Stimulated activated CD4-positive, alpha-beta T cell treated with anti-CD3 and anti-CD28 coated beads, Interleukin-2, amount 100 ng/mL, for 48 hours (primary cell): ENCODE results near the gene NCAM2.

ENCODE experiments used
- DNase-seq, 2 donors: peaks; one replicate each; pipeline ENCODE4 v3.0.0-alpha.2; 2020

Gene NCAM2

DNA sequence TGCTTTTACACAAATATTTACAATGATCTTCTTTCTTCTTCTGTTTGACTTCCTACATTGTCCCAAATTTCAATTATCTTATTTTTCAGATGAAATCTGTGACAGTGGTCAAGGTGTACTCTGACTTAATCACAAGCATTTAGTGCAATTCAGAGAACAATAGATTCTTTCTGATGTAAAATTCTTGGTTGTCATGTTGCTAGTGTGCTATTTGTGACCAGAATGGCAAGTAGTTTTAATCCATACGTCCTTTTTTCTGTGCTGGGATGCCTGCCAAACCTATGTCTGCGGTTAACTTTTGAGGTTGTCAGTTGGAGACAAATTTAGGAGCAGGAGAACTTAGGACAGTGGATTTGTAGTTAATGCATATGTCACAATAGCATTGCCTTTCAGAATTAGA is 31.0 kb downstream of the NCAM2 start:
- DNase-seq, result no peak

GRCh38 chr21:21030311-21030710 is 32.1 kb downstream of the NCAM2 start:
- DNase-seq, result no peak

GRCh38 chr21:21034036-21034435 is 35.8 kb downstream of the NCAM2 start:
- DNase-seq, result no peak

- DNase-seq, result no peak
Observed at GRCh38 chr21:21039624-21040170, 41.5 kb downstream of the NCAM2 start.

DNA sequence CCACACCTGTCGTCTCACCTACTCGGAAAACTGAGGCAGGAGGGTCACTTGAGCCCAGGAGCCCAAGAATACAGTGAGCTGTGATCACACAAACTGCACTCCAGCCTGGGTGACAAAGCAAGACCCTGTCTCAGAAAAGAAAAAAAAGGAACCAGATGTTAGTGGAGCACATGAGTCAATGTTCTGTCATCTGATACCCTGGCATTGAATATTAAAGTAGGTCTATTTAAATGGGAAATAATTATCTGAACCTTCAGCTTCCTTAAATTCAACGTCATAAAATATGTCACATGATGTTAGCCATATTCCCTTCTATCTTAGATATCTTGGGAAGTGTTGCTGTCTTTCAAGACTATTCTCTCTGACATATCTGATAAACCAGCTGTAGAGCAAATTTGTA is 47.3 kb downstream of the NCAM2 start:
- no peak for DNase-seq

DNA sequence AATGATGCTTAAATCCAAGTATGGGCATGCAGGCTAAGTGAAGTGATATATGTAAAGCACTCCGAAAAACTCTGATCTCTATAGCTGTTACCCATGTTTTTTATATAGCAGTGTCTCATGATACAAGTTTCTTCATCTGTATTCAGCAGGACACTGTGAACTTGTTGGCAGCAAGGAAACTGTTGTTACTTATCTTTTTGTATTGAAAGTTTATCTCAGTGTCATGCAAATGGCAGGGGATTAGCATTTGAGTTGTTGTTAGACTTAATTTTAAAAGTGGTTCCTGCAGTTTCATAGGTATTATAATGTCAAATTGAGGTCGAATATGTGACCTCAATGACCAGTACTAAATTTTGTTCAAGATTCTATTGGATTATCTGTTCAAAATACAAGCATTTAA is 47.9 kb downstream of the NCAM2 start:
- no peak for DNase-seq

DNA sequence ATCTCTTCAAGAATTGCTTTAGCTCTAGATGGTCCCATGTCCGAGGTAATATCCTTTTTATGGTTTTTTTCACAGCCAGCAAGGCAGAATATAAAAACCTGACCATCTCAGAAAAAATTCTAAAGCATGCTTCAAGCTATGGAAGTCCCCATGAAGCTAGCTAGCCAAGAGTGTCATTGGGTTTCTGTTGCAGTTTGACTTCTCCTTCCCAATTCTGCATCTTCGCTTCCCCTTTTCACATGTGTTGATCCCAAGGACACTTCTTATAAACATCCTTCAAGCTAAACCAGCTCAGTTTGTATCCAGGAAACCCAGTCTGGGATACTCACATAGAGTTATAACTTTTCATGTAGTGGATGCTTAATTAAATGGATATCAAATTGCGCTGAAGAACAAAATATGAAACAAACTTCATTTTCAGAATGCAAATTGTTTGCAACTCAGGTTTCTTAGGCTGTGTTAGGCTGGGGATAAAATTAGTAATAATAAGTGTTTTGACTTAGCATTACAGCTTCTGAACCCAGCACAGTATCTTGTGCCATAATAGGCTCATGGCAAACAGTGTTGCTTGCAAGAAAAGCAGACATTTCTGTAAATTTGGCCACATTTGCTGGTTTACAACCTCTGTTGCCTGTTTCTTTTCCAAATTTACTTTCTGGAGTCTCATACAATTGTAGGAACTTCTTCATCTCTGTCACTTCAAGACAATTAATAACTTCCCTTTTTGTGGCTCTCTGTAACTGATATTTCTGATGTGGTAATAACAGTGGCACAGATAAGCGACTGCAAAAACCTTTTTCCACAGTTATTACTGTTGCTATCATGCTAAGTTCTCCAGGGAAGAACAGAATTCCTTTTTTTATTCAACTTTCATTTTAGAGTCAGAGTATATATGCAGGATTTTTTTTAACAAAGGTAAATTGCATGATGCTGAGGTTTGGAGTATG is 53.2 kb downstream of the NCAM2 start:
- DNase-seq, result no peak

- no peak for DNase-seq
Observed at GRCh38 chr21:21052672-21053071, 54.5 kb downstream of the NCAM2 start.

GRCh38 chr21:21057349-21058062 is 59.3 kb downstream of the NCAM2 start:
- no peak for DNase-seq

GRCh38 chr21:21063828-21064227 is 65.6 kb downstream of the NCAM2 start:
- no peak for DNase-seq

DNA sequence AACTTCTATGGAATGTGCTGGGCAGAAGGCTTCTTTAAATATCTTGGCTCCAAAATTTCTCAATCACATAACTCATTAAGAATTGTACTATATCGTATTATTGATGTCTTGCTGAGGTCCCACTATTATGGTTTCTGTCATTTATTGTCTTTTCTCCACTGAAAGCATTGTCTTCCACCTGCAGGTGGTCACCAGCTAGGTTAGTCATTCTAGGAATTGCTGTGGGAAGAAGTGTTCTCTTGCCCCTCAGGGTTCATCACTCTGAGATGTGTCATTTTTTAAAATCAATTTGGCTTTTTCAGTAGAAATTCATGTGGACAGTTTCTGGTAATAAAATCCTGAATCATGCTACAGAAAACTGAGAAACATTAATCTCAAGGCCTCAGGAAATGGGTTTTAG is 66.1 kb downstream of the NCAM2 start:
- no peak for DNase-seq

GRCh38 chr21:21067375-21067774 is 69.2 kb downstream of the NCAM2 start:
- DNase-seq, result no peak

DNA sequence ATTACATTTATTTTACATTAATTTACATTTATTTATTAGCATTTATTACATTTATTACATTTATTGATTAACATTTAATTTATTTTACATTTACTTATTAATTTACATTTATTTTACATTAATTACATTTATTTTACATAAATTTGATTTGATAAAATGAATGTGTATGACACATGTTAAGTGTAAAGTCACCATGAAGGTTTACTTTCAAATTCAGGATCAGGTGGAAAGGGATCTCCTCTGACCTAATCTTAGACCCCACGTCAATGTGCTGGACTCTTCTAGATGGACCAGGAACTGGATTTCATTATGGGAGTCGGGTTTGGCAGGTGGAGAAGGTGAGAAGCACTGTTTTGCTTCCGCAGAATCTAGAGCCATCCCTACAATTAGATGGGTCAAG is 76.1 kb downstream of the NCAM2 start:
- DNase-seq, result no peak

GRCh38 chr21:21076051-21076450 is 77.8 kb downstream of the NCAM2 start:
- no peak for DNase-seq

DNA sequence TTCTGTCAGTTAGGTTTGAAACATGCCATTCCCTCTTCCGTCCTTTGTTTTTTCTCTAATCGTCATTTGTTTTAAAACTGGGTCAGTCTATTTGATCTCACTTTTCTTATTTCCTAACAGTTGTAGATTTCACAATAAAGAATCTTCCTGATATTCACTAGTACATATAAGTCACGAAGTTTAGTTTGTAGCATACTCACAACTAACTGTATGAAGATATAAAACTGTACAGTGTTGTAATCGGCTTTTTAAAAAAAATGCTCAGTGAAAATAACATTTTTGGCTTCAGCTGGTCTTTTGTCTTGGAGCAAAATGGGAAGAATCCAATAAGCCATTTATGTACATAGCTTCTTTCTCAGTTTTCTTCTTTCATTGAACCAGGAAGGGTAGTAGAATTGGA is 78.3 kb downstream of the NCAM2 start:
- DNase-seq, result no peak

DNA sequence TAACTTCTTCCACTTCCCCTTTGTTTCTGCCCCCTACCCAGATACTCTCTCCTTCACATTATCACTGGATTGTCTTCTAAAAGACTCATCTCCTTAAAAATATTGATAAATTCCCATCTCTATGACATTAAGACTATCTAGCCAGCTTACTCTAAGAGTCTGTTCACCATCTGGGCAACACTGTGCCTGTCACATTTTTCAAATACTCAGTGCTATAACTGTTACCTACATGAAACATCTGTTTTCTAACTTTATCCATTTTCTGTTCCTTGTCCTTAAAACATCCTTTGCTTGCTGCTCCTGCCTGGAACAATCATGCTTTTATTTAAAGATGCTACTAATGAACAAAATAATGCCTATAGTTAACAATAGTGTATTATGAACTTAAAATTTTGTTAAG is 81.4 kb downstream of the NCAM2 start:
- DNase-seq, result no peak

DNA sequence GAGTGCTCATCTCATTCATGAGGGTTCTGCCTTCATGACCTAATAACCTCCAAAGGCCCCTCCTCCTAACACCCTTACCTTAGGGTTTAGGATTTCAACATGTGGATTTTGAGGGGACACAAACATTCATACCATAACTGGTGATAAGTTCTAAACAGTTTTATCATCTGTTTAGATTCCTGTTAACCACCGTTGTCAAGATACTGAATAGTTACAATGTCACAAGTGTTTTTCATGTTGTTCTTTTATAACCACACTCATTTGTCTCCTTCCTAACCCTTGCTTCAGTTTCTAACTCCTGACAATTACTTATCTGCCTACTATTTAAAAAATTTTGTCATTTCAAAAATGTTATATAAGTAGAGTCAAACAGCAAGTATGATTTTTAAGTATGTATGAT is 86.0 kb downstream of the NCAM2 start:
- no peak for DNase-seq

DNA sequence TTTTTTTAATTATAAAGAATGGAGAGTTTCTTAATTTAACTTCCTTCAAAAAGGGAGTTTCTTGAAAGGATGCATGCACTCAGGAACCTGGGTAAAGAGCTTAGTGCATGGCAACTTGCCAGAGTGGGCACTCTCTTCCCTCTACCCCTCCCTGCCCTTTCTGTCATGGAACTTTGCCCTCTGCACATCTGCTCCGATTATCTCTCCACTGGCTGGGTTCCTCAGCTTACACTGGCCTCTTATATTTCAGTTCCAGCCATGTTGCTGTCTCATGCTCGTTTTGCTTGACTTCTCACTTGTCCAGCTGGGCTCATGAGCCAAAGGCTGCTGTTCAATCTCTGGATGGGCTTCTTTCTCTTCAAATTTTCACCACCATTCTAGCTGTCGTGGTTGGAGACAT is 87.0 kb downstream of the NCAM2 start:
- DNase-seq, result no peak

GRCh38 chr21:21096956-21097355 is 98.7 kb downstream of the NCAM2 start:
- DNase-seq, result no peak

- DNase-seq, result no peak
Observed at GRCh38 chr21:21097466-21097865, 99.3 kb downstream of the NCAM2 start.

GRCh38 chr21:21101911-21102310 is 103.7 kb downstream of the NCAM2 start:
- DNase-seq, result no peak

DNA sequence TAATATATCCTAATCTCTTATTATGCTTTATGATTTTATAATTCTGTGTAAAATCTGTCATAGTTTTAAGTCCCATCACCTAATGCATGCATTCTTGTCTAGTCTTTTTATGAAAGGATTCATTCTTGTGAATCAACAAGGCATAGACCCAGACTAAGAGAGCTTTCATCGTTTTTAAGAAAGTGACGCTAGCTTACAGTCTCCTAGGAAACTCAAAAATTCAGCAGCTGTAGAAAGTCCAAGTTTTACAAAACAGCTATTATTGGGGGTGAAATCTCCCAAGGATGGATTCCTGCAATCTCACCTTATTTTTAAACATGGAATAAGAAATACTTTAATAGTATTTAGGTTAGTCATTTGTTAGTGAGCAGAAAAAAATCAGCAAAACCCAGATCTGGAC is 104.7 kb downstream of the NCAM2 start:
- no peak for DNase-seq

DNA sequence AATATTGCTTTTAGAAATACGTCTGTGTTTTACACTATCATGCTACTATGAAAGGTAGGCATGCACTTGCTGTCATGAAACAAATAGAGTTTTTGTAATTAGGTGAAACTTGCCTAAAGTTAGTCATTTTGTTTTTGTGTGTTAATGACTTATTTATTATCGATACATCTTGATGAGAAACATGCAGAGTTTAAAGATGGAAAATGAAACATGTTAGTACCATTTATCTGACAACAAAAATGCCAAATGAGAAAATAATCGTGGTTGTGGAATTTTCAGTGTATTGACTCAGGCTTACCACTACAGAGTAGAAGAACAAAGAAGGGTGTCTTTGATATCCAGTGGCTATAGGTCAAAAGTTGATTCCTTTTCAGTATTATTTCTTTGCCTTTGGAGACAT is 105.5 kb downstream of the NCAM2 start:
- DNase-seq, result no peak

- no peak for DNase-seq
Observed at GRCh38 chr21:21109736-21110135, 111.5 kb downstream of the NCAM2 start.
